LNCaP clone FGC (cell line): ENCODE results near the gene CCDC117.

Experiments
- DNase-seq: peaks from one replicate; pipeline ENCODE4 v3.0.0-alpha.2; 2011; ENCODE audit warnings: low read depth
- H3K4me3 ChIP-seq: 2 replicates; pipeline ENCODE4 v1.5.1; 2011; ENCODE audit warnings: mild to moderate bottlenecking, low read depth, low read length, control low read depth
- CTCF ChIP-seq: IDR thresholded peaks from 2 replicates; pipeline ENCODE4 v1.5.1; 2012; ENCODE audit warnings: mild to moderate bottlenecking; ENCODE audit not compliant: control insufficient read depth, insufficient read depth; ENCODE audit errors: extremely low read depth

The CCDC117 gene

GRCh38 chr22:28826921-28827320, 54.4 kb downstream of the CCDC117 start:
- no peak for TF ChIP-seq CTCF
- H3K4me3 ChIP-seq, result no peak overlapping the region
- DNase-seq, result no peak

- peak; percentile 23 for DNase-seq
- H3K4me3 ChIP-seq, result no peak overlapping the region
- peak; percentile 93 for TF ChIP-seq CTCF
Measured at GRCh38 chr22:28829358-28830181, 57.1 kb downstream of the CCDC117 start.

- no peak for TF ChIP-seq CTCF
- no peak for DNase-seq
- H3K4me3 ChIP-seq, result no peak overlapping the region
Measured at GRCh38 chr22:28830441-28830840, 57.9 kb downstream of the CCDC117 start.

GRCh38 chr22:28831140-28832072, 58.9 kb downstream of the CCDC117 start:
- DNase-seq, result no peak
- no peak for TF ChIP-seq CTCF

GRCh38 chr22:28832731-28833130, 60.2 kb downstream of the CCDC117 start:
- H3K4me3 ChIP-seq, result no peak overlapping the region
- no peak for DNase-seq
- no peak for TF ChIP-seq CTCF

More at GRCh38 chr22:28831140-28832072, 58.9 kb downstream of the CCDC117 start:
- H3K4me3 ChIP-seq, result no peak overlapping the region

- H3K4me3 ChIP-seq, result no peak overlapping the region
- DNase-seq, result no peak
- TF ChIP-seq CTCF, result no peak
Measured at GRCh38 chr22:28833276-28833923, 60.9 kb downstream of the CCDC117 start.
